Measurements from ENCODE around the gene DDA1.

GRCh38 chr19:17327654-17328516 lies 18.5 kb downstream of the DDA1 start:
- TF ChIP-seq CTCF (IDR thresholded peaks at IDR 0.05; ENCODE audit: insufficient read depth, low read depth, low read length) (no peak), EZH2 (IDR thresholded peaks at IDR 0.05; ENCODE audit: insufficient read depth, low read length) (no peak)
